ENCODE data around the gene PTPRM.

Gene PTPRM

DNA sequence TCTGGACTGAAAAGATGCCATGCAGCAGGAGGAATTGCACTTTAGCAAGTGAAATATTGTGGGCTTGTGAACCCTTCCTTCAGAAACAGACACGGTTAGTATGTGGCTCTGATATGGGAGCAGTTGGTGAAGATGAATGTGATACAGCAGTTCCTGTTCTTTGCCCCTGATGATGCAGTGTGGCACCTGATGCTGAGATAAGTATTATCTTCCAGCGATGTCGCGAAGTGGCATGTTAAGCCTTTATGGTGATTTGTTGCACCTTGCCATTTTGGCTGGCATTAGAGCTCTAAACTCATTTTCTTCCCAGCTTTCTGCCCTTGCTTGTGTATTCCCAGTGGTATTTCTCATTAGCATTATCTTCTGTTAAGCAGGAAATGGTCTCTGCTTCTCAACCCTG is 600.6 kb downstream of the PTPRM start:
- no peaks in the 10 kb centered on the region for H3K27me3 ChIP-seq (replicated peaks; ENCODE audit: insufficient read depth, low read length)
- H3K27ac ChIP-seq (ENCODE audit: low read length): no peak overlapping the region
- no peak overlapping the region for H3K9ac ChIP-seq (ENCODE audit: low read length)
- no peak overlapping the region for H2AFZ ChIP-seq (ENCODE audit: low read length)
- no peaks in the 10 kb centered on the region for H4K20me1 ChIP-seq (ENCODE audit: insufficient read depth, low read length)
- no peaks in the 10 kb centered on the region for H3K9me2 ChIP-seq (replicated peaks; ENCODE audit: insufficient read depth, low read length)
- DNase-seq: no peak
- H3K4me2 ChIP-seq (ENCODE audit: low read depth, low read length): no peak overlapping the region
- no peaks in the 10 kb centered on the region for H3K79me2 ChIP-seq (ENCODE audit: low read length)
- no peaks in the 10 kb centered on the region for H3F3A ChIP-seq (ENCODE audit: insufficient read depth, low read length)
- H3K4me1 ChIP-seq (ENCODE audit: low read length): no peaks in the 10 kb centered on the region
- TF ChIP-seq, protein P1, sequence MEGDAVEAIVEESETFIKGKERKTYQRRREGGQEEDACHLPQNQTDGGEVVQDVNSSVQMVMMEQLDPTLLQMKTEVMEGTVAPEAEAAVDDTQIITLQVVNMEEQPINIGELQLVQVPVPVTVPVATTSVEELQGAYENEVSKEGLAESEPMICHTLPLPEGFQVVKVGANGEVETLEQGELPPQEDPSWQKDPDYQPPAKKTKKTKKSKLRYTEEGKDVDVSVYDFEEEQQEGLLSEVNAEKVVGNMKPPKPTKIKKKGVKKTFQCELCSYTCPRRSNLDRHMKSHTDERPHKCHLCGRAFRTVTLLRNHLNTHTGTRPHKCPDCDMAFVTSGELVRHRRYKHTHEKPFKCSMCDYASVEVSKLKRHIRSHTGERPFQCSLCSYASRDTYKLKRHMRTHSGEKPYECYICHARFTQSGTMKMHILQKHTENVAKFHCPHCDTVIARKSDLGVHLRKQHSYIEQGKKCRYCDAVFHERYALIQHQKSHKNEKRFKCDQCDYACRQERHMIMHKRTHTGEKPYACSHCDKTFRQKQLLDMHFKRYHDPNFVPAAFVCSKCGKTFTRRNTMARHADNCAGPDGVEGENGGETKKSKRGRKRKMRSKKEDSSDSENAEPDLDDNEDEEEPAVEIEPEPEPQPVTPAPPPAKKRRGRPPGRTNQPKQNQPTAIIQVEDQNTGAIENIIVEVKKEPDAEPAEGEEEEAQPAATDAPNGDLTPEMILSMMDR (IDR thresholded peaks at IDR 0.05; ENCODE audit: low read length): no peak
- no peak for TF ChIP-seq EZH2 (optimal IDR thresholded peaks at IDR 0.05; ENCODE audit: low read depth, low read length)
- no peak for TF ChIP-seq EZH2phosphoT487 (IDR thresholded peaks at IDR 0.05; ENCODE audit: low read length)
- H3K9me3 ChIP-seq (replicated peaks; ENCODE audit: insufficient read depth, low read length): no peaks in the 10 kb centered on the region
- H3K36me3 ChIP-seq (replicated peaks; ENCODE audit: insufficient read depth, low read length): no peaks in the 10 kb centered on the region
- H3K4me3 ChIP-seq (ENCODE audit: low read length): no peak overlapping the region

DNA sequence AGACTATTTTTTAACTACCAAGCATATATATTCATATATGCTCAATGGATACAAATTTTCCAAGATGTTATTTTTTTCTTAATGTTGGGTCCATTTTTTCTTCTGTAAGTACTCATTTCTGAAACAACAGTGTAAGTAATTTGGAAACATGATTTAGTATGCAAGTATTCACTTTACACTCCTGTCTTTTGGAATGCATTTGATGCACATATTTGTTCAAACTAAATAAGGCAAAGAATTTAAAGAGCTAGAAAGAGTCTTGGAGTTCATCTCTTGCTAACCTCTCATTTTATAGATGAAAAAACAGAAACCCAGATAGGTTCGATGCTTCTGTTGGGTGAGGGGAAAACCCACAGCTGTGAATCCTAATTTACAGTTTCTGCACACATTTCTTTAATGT is 602.6 kb downstream of the PTPRM start:
- H3K4me2 ChIP-seq (ENCODE audit: low read depth, low read length): no peak overlapping the region
- no peak overlapping the region for H2AFZ ChIP-seq (ENCODE audit: low read length)
- no peaks in the 10 kb centered on the region for H3K36me3 ChIP-seq (replicated peaks; ENCODE audit: insufficient read depth, low read length)
- no peaks in the 10 kb centered on the region for H3F3A ChIP-seq (ENCODE audit: insufficient read depth, low read length)
- H3K9ac ChIP-seq (ENCODE audit: low read length): no peak overlapping the region
- no peak overlapping the region for H3K4me3 ChIP-seq (ENCODE audit: low read length)
- no peak for TF ChIP-seq EZH2phosphoT487 (IDR thresholded peaks at IDR 0.05; ENCODE audit: low read length)
- no peak for TF ChIP-seq EZH2 (optimal IDR thresholded peaks at IDR 0.05; ENCODE audit: low read depth, low read length)
- TF ChIP-seq, protein P1 (IDR thresholded peaks at IDR 0.05; ENCODE audit: low read length): no peak
- no peak for DNase-seq
- H4K20me1 ChIP-seq (ENCODE audit: insufficient read depth, low read length): no peaks in the 10 kb centered on the region
- H3K79me2 ChIP-seq (ENCODE audit: low read length): no peaks in the 10 kb centered on the region
- no peaks in the 10 kb centered on the region for H3K9me2 ChIP-seq (replicated peaks; ENCODE audit: insufficient read depth, low read length)
- no peaks in the 10 kb centered on the region for H3K27me3 ChIP-seq (replicated peaks; ENCODE audit: insufficient read depth, low read length)
- H3K9me3 ChIP-seq (replicated peaks; ENCODE audit: insufficient read depth, low read length): no peaks in the 10 kb centered on the region
- H3K27ac ChIP-seq (ENCODE audit: low read length): no peak overlapping the region
- no peaks in the 10 kb centered on the region for H3K4me1 ChIP-seq (ENCODE audit: low read length)

DNA sequence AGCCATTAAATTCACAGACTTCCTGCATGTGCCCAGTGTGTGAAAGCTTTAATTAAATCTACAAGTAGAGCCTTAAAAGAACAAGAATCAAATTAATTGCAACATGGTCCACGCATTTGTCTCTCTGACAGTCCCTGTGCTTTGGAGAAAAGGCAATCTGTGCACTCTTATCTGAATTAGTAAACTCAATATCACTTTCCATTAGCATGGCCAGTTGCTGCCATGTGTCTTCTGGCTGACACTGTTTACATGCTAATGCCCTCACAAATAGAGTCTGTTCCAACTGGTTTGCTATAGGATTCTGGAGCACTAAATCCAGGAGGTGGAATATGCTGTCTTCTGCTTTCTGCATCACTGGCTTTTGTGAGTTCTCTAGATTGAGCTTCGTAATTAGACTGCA is 607.7 kb downstream of the PTPRM start:
- H3K27me3 ChIP-seq (replicated peaks; ENCODE audit: insufficient read depth, low read length): no peaks in the 10 kb centered on the region
- no peak for TF ChIP-seq EZH2 (optimal IDR thresholded peaks at IDR 0.05; ENCODE audit: low read depth, low read length)
- TF ChIP-seq, protein P1 (IDR thresholded peaks at IDR 0.05; ENCODE audit: low read length): no peak
- no peak for TF ChIP-seq EZH2phosphoT487 (IDR thresholded peaks at IDR 0.05; ENCODE audit: low read length)
- H3K27ac ChIP-seq (ENCODE audit: low read length): no peak overlapping the region
- no peaks in the 10 kb centered on the region for H3K9me2 ChIP-seq (replicated peaks; ENCODE audit: insufficient read depth, low read length)
- no peak overlapping the region for H3K4me2 ChIP-seq (ENCODE audit: low read depth, low read length)
- no peak for DNase-seq
- no peaks in the 10 kb centered on the region for H3K9me3 ChIP-seq (replicated peaks; ENCODE audit: insufficient read depth, low read length)
- no peak overlapping the region for H3K4me3 ChIP-seq (ENCODE audit: low read length)
- no peaks in the 10 kb centered on the region for H3F3A ChIP-seq (ENCODE audit: insufficient read depth, low read length)
- no peaks in the 10 kb centered on the region for H3K36me3 ChIP-seq (replicated peaks; ENCODE audit: insufficient read depth, low read length)
- no peaks in the 10 kb centered on the region for H3K79me2 ChIP-seq (ENCODE audit: low read length)
- no peaks in the 10 kb centered on the region for H4K20me1 ChIP-seq (ENCODE audit: insufficient read depth, low read length)
- no peak overlapping the region for H3K9ac ChIP-seq (ENCODE audit: low read length)
- H2AFZ ChIP-seq (ENCODE audit: low read length): no peak overlapping the region
- H3K4me1 ChIP-seq (ENCODE audit: low read length): no peaks in the 10 kb centered on the region
